ENCODE results near the gene RAP2A. TPM values are rescaled to one million over a fixed set of nuclear protein-coding genes. Genes with fewer than 3 reads are reported as not detected.

RAP2A gene
- total and polyA plus RNA-seq, 10 of the 15 experiments (the other 5 are each of a cell fraction or from before 2014, with no cell fraction given): 3.5 to 35.1 (median 14.9) TPM

DNA sequence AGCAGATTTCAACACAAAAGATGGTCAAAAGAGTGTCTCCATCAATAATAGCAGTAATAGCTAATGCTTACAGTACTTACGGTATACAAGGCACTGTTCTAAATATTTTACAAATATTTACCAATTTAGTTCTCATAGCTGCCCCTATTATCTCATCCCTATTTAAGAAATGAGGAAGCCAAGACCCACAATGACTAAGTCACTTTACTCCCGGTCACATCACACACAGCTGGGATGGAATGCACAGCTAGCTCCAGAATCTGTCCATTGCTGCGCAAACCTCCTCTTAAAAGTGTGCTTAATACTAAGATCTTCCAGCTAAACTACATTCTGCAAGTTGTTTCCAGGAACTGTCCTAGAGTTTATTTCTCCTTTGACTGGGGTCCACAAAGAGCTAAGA is 63.4 kb downstream of the RAP2A start:
- no peaks in the 10 kb centered on the region for H3K79me2 ChIP-seq (ENCODE audit: control insufficient read depth, insufficient read depth, low read length)
- no peaks in the 10 kb centered on the region for H4K20me1 ChIP-seq (ENCODE audit: control insufficient read depth, insufficient read depth)
- intact Hi-C loops (cut with micrococcal nuclease; ENCODE audit: unreplicated experiment): no loop called here
- no peak overlapping the region for H3K27ac ChIP-seq (ENCODE audit: control insufficient read depth, insufficient read depth)
- FAIRE-seq (no peak), ATAC-seq (no peak), DNase-seq (ENCODE audit: low read depth, low spot score) (no peak)
- H3K36me3 ChIP-seq (ENCODE audit: control insufficient read depth in 2 of 2, insufficient read depth in 2 of 2, low read length in 1 of 2): no peaks in the 10 kb centered on the region
- ChIA-PET SMC1A (ENCODE audit: uncharacterized antibody, unreplicated experiment) (interaction anchor here (0.7 to 1.7 kb wide), 2 partner anchors 31 to 57 kb away, joined by 3 to 6 read pairs; no protein-coding TSS in a partner anchor), RAD21 (ENCODE audit: unreplicated experiment) (no interaction called here), POLR2A (no interaction called here), CTCF (no interaction called here)
- BruUV-seq (replicated peaks): no TSS peak
- H2AFZ ChIP-seq (ENCODE audit: control insufficient read depth, low read depth, low read length): no peak overlapping the region
- 64% methylated on average over 3 of the region's 3 CpGs for WGBS (ENCODE audit: insufficient coverage, insufficient replicate concordance, low lambda C conversion rate, missing lambda C conversion rate)
- H3K9ac ChIP-seq (ENCODE audit: control insufficient read depth, insufficient read depth, low read length): no peak overlapping the region
- H3K4me2 ChIP-seq (ENCODE audit: control insufficient read depth, insufficient read depth): no peak overlapping the region
- no peak for TF ChIP-seq RFX5 (IDR thresholded peaks at IDR 0.05; ENCODE audit: low read depth, low read length)
- no peak for TF ChIP-seq RB1 (IDR thresholded peaks at IDR 0.05; ENCODE audit: borderline replicate concordance)
- no peak for TF ChIP-seq ZBED1 (IDR thresholded peaks at IDR 0.05; ENCODE audit: borderline replicate concordance)
- TF ChIP-seq SMAD1 (IDR thresholded peaks at IDR 0.05; ENCODE audit: low read depth, partially characterized antibody): no peak
- no peak for TF ChIP-seq ZNF24 (IDR thresholded peaks at IDR 0.05)
- no peak for TF ChIP-seq KAT2A (conservative IDR thresholded peaks at IDR 0.05; ENCODE audit: control insufficient read depth, low read depth, low read length)
- no peak for TF ChIP-seq SMAD5 (IDR thresholded peaks at IDR 0.05; ENCODE audit: low read depth)
- TF ChIP-seq, protein P1, sequence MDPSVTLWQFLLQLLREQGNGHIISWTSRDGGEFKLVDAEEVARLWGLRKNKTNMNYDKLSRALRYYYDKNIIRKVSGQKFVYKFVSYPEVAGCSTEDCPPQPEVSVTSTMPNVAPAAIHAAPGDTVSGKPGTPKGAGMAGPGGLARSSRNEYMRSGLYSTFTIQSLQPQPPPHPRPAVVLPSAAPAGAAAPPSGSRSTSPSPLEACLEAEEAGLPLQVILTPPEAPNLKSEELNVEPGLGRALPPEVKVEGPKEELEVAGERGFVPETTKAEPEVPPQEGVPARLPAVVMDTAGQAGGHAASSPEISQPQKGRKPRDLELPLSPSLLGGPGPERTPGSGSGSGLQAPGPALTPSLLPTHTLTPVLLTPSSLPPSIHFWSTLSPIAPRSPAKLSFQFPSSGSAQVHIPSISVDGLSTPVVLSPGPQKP (IDR thresholded peaks at IDR 0.05; ENCODE audit: low read depth, low read length): no peak
- TF ChIP-seq, protein P2, sequence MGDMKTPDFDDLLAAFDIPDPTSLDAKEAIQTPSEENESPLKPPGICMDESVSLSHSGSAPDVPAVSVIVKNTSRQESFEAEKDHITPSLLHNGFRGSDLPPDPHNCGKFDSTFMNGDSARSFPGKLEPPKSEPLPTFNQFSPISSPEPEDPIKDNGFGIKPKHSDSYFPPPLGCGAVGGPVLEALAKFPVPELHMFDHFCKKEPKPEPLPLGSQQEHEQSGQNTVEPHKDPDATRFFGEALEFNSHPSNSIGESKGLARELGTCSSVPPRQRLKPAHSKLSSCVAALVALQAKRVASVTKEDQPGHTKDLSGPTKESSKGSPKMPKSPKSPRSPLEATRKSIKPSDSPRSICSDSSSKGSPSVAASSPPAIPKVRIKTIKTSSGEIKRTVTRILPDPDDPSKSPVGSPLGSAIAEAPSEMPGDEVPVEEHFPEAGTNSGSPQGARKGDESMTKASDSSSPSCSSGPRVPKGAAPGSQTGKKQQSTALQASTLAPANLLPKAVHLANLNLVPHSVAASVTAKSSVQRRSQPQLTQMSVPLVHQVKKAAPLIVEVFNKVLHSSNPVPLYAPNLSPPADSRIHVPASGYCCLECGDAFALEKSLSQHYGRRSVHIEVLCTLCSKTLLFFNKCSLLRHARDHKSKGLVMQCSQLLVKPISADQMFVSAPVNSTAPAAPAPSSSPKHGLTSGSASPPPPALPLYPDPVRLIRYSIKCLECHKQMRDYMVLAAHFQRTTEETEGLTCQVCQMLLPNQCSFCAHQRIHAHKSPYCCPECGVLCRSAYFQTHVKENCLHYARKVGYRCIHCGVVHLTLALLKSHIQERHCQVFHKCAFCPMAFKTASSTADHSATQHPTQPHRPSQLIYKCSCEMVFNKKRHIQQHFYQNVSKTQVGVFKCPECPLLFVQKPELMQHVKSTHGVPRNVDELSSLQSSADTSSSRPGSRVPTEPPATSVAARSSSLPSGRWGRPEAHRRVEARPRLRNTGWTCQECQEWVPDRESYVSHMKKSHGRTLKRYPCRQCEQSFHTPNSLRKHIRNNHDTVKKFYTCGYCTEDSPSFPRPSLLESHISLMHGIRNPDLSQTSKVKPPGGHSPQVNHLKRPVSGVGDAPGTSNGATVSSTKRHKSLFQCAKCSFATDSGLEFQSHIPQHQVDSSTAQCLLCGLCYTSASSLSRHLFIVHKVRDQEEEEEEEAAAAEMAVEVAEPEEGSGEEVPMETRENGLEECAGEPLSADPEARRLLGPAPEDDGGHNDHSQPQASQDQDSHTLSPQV (IDR thresholded peaks at IDR 0.05): no peak
- no peak for TF ChIP-seq ZNF274 (IDR thresholded peaks at IDR 0.05; ENCODE audit: insufficient read depth, insufficient read length)
- no peak for TF ChIP-seq NR2F1 (conservative IDR thresholded peaks at IDR 0.05)
- no peak for TF ChIP-seq MTA2 (IDR thresholded peaks at IDR 0.05; ENCODE audit: low read depth)
- TF ChIP-seq YY1 (IDR thresholded peaks at IDR 0.05; ENCODE audit: low read depth, low read length): no peak
- TF ChIP-seq, protein P3, sequence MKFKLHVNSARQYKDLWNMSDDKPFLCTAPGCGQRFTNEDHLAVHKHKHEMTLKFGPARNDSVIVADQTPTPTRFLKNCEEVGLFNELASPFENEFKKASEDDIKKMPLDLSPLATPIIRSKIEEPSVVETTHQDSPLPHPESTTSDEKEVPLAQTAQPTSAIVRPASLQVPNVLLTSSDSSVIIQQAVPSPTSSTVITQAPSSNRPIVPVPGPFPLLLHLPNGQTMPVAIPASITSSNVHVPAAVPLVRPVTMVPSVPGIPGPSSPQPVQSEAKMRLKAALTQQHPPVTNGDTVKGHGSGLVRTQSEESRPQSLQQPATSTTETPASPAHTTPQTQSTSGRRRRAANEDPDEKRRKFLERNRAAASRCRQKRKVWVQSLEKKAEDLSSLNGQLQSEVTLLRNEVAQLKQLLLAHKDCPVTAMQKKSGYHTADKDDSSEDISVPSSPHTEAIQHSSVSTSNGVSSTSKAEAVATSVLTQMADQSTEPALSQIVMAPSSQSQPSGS (IDR thresholded peaks at IDR 0.05; ENCODE audit: low read length): no peak
- no peak for TF ChIP-seq RELA (IDR thresholded peaks at IDR 0.05; ENCODE audit: borderline replicate concordance, partially characterized antibody)
- no peak for TF ChIP-seq HDGF (IDR thresholded peaks at IDR 0.05)
- no peak for TF ChIP-seq CEBPB (IDR thresholded peaks at IDR 0.05; ENCODE audit: borderline replicate concordance in 1 of 2, low read depth in 2 of 2, low read length in 2 of 2)
- TF ChIP-seq POLR2AphosphoS2 (IDR thresholded peaks at IDR 0.05; ENCODE audit: low read depth, low read length): no peak
- no peak for TF ChIP-seq KDM1A (IDR thresholded peaks at IDR 0.05; ENCODE audit: borderline replicate concordance)
- no peak for TF ChIP-seq ASH2L (IDR thresholded peaks at IDR 0.05; ENCODE audit: borderline replicate concordance, low read depth)
- H3K4me1 ChIP-seq (ENCODE audit: control insufficient read depth, insufficient read depth, low read length): no peaks in the 10 kb centered on the region
- no peak overlapping the region for H3K4me3 ChIP-seq
- H3K27me3 ChIP-seq (replicated peaks in 1 of 2; ENCODE audit: control insufficient read depth in 2 of 2, insufficient read depth in 2 of 2, low read length in 1 of 2): no peaks in the 10 kb centered on the region
- no peaks in the 10 kb centered on the region for H3K9me3 ChIP-seq (replicated peaks; ENCODE audit: control insufficient read depth, insufficient read depth, low read length)
- in situ Hi-C loops (cut with MboI): no loop called here
